ENCODE measurements around the gene DIP2C. TPM values are rescaled to one million over a fixed set of nuclear protein-coding genes. Genes with fewer than 3 reads are reported as not detected.

DIP2C gene
- total RNA-seq, 2 donors from 2014 or later, result 21.1 to 23.8 TPM

GRCh38 chr10:600876-601659 lies 88.4 kb downstream of the DIP2C start:
- H3K4me3 ChIP-seq, result no peak overlapping the region
- DNase-seq (ENCODE audit: low spot score), result no peak
- H3K27me3 ChIP-seq, result no peaks in the 10 kb centered on the region
- no peaks in the 10 kb centered on the region for H3K36me3 ChIP-seq
- H3K4me1 ChIP-seq, result peaks cover 0 to 25% of the 10 kb centered on the region in 2 donors
- no peaks in the 10 kb centered on the region for H3K9me3 ChIP-seq
- TF ChIP-seq, protein P1, sequence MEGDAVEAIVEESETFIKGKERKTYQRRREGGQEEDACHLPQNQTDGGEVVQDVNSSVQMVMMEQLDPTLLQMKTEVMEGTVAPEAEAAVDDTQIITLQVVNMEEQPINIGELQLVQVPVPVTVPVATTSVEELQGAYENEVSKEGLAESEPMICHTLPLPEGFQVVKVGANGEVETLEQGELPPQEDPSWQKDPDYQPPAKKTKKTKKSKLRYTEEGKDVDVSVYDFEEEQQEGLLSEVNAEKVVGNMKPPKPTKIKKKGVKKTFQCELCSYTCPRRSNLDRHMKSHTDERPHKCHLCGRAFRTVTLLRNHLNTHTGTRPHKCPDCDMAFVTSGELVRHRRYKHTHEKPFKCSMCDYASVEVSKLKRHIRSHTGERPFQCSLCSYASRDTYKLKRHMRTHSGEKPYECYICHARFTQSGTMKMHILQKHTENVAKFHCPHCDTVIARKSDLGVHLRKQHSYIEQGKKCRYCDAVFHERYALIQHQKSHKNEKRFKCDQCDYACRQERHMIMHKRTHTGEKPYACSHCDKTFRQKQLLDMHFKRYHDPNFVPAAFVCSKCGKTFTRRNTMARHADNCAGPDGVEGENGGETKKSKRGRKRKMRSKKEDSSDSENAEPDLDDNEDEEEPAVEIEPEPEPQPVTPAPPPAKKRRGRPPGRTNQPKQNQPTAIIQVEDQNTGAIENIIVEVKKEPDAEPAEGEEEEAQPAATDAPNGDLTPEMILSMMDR (IDR thresholded peaks at IDR 0.05), result no peak
- no peak overlapping the region for H3K27ac ChIP-seq

DNA sequence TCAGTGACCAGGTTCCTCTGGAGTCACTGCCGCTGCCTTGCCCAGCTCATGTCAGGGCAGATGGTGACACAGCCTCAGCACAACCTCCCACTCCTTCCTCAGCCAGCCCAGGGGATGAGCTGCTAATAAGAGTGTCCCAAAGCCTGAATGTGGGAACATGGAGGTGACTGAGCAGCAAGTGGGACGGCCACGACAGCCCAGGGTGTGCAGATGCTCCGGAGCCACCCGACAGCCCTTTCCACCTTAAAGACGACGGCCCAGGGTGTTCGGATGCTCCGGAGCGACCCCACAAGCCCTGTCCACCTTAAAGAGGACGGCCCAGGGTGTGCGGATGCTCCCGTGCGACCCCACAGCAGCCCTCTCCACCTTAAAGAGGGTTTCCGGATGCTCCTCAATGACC lies 89.2 kb downstream of the DIP2C start:
- Histone ChIP-seq H3K4me1 (peaks cover 0 to 25% of the 10 kb centered on the region in 2 donors), H3K27me3 (no peaks in the 10 kb centered on the region), H3K27ac (peak overlapping the region in 1 of 2 donors; percentile 14), H3K36me3 (no peaks in the 10 kb centered on the region), H3K9me3 (no peaks in the 10 kb centered on the region), H3K4me3 (no peak overlapping the region)
- no peak for DNase-seq (ENCODE audit: low spot score)
- TF ChIP-seq, protein P1 (IDR thresholded peaks at IDR 0.05), result no peak

DNA sequence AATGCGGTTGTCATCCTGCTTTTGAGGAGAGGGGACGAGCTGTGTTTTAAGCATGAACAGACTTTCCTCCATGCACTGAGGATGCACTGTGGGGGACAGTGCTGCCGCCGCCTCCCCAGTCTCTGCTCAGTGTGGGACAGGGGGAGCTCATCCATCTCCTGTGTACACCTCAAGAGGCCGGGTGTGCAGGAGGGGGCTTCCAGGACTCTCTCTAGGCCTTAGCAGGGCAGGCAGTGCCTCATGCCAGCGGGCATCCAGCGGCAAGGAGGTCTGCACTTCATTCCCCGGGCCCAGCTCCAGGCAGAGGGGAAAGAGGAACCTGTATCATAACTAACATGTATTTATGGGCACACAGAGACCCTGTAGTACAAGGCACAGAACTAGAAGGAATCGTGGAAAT lies 89.7 kb downstream of the DIP2C start:
- no peak for DNase-seq (ENCODE audit: low spot score)
- no peaks in the 10 kb centered on the region for H3K27me3 ChIP-seq
- H3K36me3 ChIP-seq, result no peaks in the 10 kb centered on the region
- peaks cover 0 to 25% of the 10 kb centered on the region in 2 donors for H3K4me1 ChIP-seq
- H3K27ac ChIP-seq, result no peak overlapping the region
- H3K4me3 ChIP-seq, result no peak overlapping the region
- no peaks in the 10 kb centered on the region for H3K9me3 ChIP-seq
- TF ChIP-seq, protein P1 (IDR thresholded peaks at IDR 0.05), result no peak

GRCh38 chr10:598415-599170 lies 90.9 kb downstream of the DIP2C start:
- Histone ChIP-seq H3K4me3 (no peak overlapping the region), H3K9me3 (no peaks in the 10 kb centered on the region), H3K36me3 (no peaks in the 10 kb centered on the region), H3K4me1 (peaks cover 0 to 31% of the 10 kb centered on the region in 2 donors), H3K27me3 (no peaks in the 10 kb centered on the region), H3K27ac (no peak overlapping the region)
- TF ChIP-seq, protein P1 (IDR thresholded peaks at IDR 0.05), result no peak
- DNase-seq (ENCODE audit: low spot score), result no peak

GRCh38 chr10:597976-598375 lies 91.5 kb downstream of the DIP2C start:
- Histone ChIP-seq H3K4me1 (peaks cover 0 to 37% of the 10 kb centered on the region in 2 donors), H3K27ac (no peak overlapping the region), H3K27me3 (no peaks in the 10 kb centered on the region), H3K9me3 (no peaks in the 10 kb centered on the region), H3K4me3 (no peak overlapping the region), H3K36me3 (no peaks in the 10 kb centered on the region)
- DNase-seq (ENCODE audit: low spot score), result no peak
- TF ChIP-seq, protein P1 (IDR thresholded peaks at IDR 0.05), result no peak
